HepG2 (cell line): ENCODE results near the gene C1orf159. TPM values are rescaled to one million over a fixed set of nuclear protein-coding genes. Genes with fewer than 3 reads are reported as not detected.

ENCODE experiments used
- CBFB ChIP-seq: sonication (generic); formaldehyde crosslinking; IDR thresholded peaks from 2 replicates; pipeline ENCODE4 v1.4.0; 2020; ENCODE audit warnings: missing genetic modification reagents
- EHMT2 ChIP-seq: fragments of 200-600 bp; sonication (generic); IDR thresholded peaks from 2 replicates; pipeline ENCODE4 v1.7.0; 2017; ENCODE audit warnings: antibody characterized with exemption, low read depth, low read length, borderline replicate concordance
- ELF4 ChIP-seq: sonication (generic); formaldehyde crosslinking; IDR thresholded peaks from 2 replicates; pipeline ENCODE4 v1.5.0; 2020; ENCODE audit warnings: missing genetic modification reagents, mild to moderate bottlenecking, moderate library complexity, borderline replicate concordance
- FOXP1 ChIP-seq, 2 experiments: fragments of 450-650 bp in 1 of 2; IDR thresholded peaks; 2 replicates each; pipeline ENCODE4 v1.6.1; 2017 to 2018; ENCODE audit warnings: antibody characterized with exemption in 1 of 2
- GPN1 ChIP-seq: sonication (generic); formaldehyde crosslinking; IDR thresholded peaks from 2 replicates; pipeline ENCODE4 v1.5.1; 2020; ENCODE audit warnings: missing genetic modification reagents, borderline replicate concordance
- MEF2D ChIP-seq: sonication (generic); formaldehyde crosslinking; IDR thresholded peaks from 2 replicates; pipeline ENCODE4 v1.5.1; 2020; ENCODE audit warnings: mild to moderate bottlenecking, missing genetic modification reagents
- MTA3 ChIP-seq: sonication (generic); formaldehyde crosslinking; IDR thresholded peaks from 2 replicates; pipeline ENCODE4 v1.4.0; 2020; ENCODE audit warnings: missing genetic modification reagents
- NR2C2 ChIP-seq: sonication (generic); formaldehyde crosslinking; IDR thresholded peaks from 2 replicates; pipeline ENCODE4 v1.4.0; 2020; ENCODE audit warnings: missing genetic modification reagents, mild to moderate bottlenecking, moderate library complexity, borderline replicate concordance
- ZBTB3 ChIP-seq: sonication (generic); formaldehyde crosslinking; IDR thresholded peaks from 2 replicates; pipeline ENCODE4 v1.4.0; 2020; ENCODE audit warnings: low read depth, mild to moderate bottlenecking, moderate library complexity, missing genetic modification reagents, borderline replicate concordance
- ZNF224 ChIP-seq: sonication (generic); formaldehyde crosslinking; IDR thresholded peaks from 2 replicates; pipeline ENCODE4 v1.5.0; 2020; ENCODE audit warnings: mild to moderate bottlenecking, missing genetic modification reagents
- ZNF572 ChIP-seq: sonication (generic); formaldehyde crosslinking; IDR thresholded peaks from 2 replicates; pipeline ENCODE4 v1.5.1; 2020; ENCODE audit warnings: mild to moderate bottlenecking, missing genetic modification reagents
- ZNF660 ChIP-seq: sonication (generic); formaldehyde crosslinking; IDR thresholded peaks from 2 replicates; pipeline ENCODE4 v1.5.1; 2020; ENCODE audit warnings: mild to moderate bottlenecking, low read depth, missing genetic modification reagents, borderline replicate concordance
- ZNF75D ChIP-seq: sonication (generic); formaldehyde crosslinking; IDR thresholded peaks from 2 replicates; pipeline ENCODE4 v1.8.1; 2023; ENCODE audit warnings: missing genetic modification reagents, mild to moderate bottlenecking, borderline replicate concordance
- ZNF792 ChIP-seq: IDR thresholded peaks from 2 replicates; pipeline ENCODE4 v1.6.1; 2016
- ZNF839 ChIP-seq: sonication (generic); formaldehyde crosslinking; IDR thresholded peaks from 2 replicates; pipeline ENCODE4 v1.4.0; 2020; ENCODE audit warnings: missing genetic modification reagents, mild to moderate bottlenecking, borderline replicate concordance
- polyA plus RNA-seq, 8 experiments: library from polyadenylated mRNA; depleted of rRNA in 3 of 8; stranded (reverse) in 7 of 8; unstranded in 1 of 8; fragments of >200 nt; fragmentation: Illumina TruSeq in 4 of 8; extraction: Trizol in 4 of 8; gene quantifications; 2 replicates each; pipeline versions ENCODE4 v1.2.1 to v1.2.3, GENCODE V29; 2011 to 2016; ENCODE audit warnings: low read depth in 4 of 8, missing spikeins in 1 of 8, mixed read lengths in 1 of 8; ENCODE audit not compliant: insufficient read depth in 1 of 8
- total RNA-seq, 5 experiments: library from RNA; depleted of rRNA; stranded (reverse); fragments of >200 nt; fragmentation: Illumina TruSeq; extraction: Trizol; gene quantifications; 2 replicates each; pipeline ENCODE4 v1.2.3, GENCODE V29; 2016; ENCODE audit warnings: low read depth in 1 of 5
- TF ChIP-seq, protein P1 (sequence below): sonication (generic); formaldehyde crosslinking; IDR thresholded peaks from 2 replicates; pipeline ENCODE4 v1.5.0; 2020; ENCODE audit warnings: mild to moderate bottlenecking, missing genetic modification reagents, moderate library complexity
- TF ChIP-seq, protein P2 (sequence below): sonication (generic); formaldehyde crosslinking; IDR thresholded peaks from 2 replicates; pipeline ENCODE4 v1.8.0; 2022; ENCODE audit warnings: mild to moderate bottlenecking, missing genetic modification reagents
- TF ChIP-seq, protein P3 (sequence below): sonication (generic); formaldehyde crosslinking; IDR thresholded peaks from 2 replicates; pipeline ENCODE4 v1.4.0; 2020; ENCODE audit warnings: mild to moderate bottlenecking, missing genetic modification reagents
- TF ChIP-seq, protein P4 (sequence below): sonication (generic); formaldehyde crosslinking; IDR thresholded peaks from 2 replicates; pipeline ENCODE4 v1.8.0; 2022; ENCODE audit warnings: mild to moderate bottlenecking, missing genetic modification reagents, moderate library complexity
- TF ChIP-seq, protein P5 (sequence below): IDR thresholded peaks from 2 replicates; pipeline ENCODE4 v1.6.1; 2016

Gene C1orf159
- total and polyA plus RNA-seq, 2 of the 13 experiments (the other 11 are each of a cell fraction or from before 2014, with no cell fraction given), result 3.8 to 6.7 TPM

- TF ChIP-seq ZNF839 (CRISPR knock-in tag), result no peak
- TF ChIP-seq, protein P1, sequence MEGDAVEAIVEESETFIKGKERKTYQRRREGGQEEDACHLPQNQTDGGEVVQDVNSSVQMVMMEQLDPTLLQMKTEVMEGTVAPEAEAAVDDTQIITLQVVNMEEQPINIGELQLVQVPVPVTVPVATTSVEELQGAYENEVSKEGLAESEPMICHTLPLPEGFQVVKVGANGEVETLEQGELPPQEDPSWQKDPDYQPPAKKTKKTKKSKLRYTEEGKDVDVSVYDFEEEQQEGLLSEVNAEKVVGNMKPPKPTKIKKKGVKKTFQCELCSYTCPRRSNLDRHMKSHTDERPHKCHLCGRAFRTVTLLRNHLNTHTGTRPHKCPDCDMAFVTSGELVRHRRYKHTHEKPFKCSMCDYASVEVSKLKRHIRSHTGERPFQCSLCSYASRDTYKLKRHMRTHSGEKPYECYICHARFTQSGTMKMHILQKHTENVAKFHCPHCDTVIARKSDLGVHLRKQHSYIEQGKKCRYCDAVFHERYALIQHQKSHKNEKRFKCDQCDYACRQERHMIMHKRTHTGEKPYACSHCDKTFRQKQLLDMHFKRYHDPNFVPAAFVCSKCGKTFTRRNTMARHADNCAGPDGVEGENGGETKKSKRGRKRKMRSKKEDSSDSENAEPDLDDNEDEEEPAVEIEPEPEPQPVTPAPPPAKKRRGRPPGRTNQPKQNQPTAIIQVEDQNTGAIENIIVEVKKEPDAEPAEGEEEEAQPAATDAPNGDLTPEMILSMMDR, result 0 out of 2 replicates have a peak, but pooled peaks have one; percentile 7
- TF ChIP-seq MEF2D (CRISPR knock-in tag), result 0 out of 2 replicates have a peak, but pooled peaks have one; percentile 20
- TF ChIP-seq FOXP1 (IDR thresholded peaks at IDR 0.05), result no peak
- TF ChIP-seq FOXP1 (CRISPR knock-in tag; IDR thresholded peaks at IDR 0.05), result no peak
- TF ChIP-seq ZNF224 (CRISPR knock-in tag), result no peak
- no peak for TF ChIP-seq ZBTB3 (CRISPR knock-in tag)
- TF ChIP-seq, protein P2, sequence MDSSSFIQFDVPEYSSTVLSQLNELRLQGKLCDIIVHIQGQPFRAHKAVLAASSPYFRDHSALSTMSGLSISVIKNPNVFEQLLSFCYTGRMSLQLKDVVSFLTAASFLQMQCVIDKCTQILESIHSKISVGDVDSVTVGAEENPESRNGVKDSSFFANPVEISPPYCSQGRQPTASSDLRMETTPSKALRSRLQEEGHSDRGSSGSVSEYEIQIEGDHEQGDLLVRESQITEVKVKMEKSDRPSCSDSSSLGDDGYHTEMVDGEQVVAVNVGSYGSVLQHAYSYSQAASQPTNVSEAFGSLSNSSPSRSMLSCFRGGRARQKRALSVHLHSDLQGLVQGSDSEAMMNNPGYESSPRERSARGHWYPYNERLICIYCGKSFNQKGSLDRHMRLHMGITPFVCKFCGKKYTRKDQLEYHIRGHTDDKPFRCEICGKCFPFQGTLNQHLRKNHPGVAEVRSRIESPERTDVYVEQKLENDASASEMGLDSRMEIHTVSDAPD (CRISPR knock-in tag), result peak; percentile 26; the same call in 1 of the 2 replicates
- peak; percentile 18; the same call in 1 of the 2 replicates for TF ChIP-seq ZNF792
- TF ChIP-seq ELF4 (CRISPR knock-in tag), result no peak
- peak; percentile 42; the same call in 1 of the 2 replicates for TF ChIP-seq CBFB (CRISPR knock-in tag)
- no peak for TF ChIP-seq ZNF572 (CRISPR knock-in tag)
- no peak for TF ChIP-seq EHMT2
- no peak for TF ChIP-seq MTA3
- TF ChIP-seq, protein P3, sequence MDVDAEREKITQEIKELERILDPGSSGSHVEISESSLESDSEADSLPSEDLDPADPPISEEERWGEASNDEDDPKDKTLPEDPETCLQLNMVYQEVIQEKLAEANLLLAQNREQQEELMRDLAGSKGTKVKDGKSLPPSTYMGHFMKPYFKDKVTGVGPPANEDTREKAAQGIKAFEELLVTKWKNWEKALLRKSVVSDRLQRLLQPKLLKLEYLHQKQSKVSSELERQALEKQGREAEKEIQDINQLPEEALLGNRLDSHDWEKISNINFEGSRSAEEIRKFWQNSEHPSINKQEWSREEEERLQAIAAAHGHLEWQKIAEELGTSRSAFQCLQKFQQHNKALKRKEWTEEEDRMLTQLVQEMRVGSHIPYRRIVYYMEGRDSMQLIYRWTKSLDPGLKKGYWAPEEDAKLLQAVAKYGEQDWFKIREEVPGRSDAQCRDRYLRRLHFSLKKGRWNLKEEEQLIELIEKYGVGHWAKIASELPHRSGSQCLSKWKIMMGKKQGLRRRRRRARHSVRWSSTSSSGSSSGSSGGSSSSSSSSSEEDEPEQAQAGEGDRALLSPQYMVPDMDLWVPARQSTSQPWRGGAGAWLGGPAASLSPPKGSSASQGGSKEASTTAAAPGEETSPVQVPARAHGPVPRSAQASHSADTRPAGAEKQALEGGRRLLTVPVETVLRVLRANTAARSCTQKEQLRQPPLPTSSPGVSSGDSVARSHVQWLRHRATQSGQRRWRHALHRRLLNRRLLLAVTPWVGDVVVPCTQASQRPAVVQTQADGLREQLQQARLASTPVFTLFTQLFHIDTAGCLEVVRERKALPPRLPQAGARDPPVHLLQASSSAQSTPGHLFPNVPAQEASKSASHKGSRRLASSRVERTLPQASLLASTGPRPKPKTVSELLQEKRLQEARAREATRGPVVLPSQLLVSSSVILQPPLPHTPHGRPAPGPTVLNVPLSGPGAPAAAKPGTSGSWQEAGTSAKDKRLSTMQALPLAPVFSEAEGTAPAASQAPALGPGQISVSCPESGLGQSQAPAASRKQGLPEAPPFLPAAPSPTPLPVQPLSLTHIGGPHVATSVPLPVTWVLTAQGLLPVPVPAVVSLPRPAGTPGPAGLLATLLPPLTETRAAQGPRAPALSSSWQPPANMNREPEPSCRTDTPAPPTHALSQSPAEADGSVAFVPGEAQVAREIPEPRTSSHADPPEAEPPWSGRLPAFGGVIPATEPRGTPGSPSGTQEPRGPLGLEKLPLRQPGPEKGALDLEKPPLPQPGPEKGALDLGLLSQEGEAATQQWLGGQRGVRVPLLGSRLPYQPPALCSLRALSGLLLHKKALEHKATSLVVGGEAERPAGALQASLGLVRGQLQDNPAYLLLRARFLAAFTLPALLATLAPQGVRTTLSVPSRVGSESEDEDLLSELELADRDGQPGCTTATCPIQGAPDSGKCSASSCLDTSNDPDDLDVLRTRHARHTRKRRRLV, result 0 out of 2 replicates have a peak, but pooled peaks have one; percentile 23
- TF ChIP-seq GPN1 (CRISPR knock-in tag), result no peak
- TF ChIP-seq ZNF75D (CRISPR knock-in tag), result no peak
- TF ChIP-seq, protein P4, sequence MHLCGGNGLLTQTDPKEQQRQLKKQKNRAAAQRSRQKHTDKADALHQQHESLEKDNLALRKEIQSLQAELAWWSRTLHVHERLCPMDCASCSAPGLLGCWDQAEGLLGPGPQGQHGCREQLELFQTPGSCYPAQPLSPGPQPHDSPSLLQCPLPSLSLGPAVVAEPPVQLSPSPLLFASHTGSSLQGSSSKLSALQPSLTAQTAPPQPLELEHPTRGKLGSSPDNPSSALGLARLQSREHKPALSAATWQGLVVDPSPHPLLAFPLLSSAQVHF (CRISPR knock-in tag), result no peak
- TF ChIP-seq NR2C2 (CRISPR knock-in tag), result no peak
- TF ChIP-seq ZNF660 (CRISPR knock-in tag), result no peak
- TF ChIP-seq, protein P5, sequence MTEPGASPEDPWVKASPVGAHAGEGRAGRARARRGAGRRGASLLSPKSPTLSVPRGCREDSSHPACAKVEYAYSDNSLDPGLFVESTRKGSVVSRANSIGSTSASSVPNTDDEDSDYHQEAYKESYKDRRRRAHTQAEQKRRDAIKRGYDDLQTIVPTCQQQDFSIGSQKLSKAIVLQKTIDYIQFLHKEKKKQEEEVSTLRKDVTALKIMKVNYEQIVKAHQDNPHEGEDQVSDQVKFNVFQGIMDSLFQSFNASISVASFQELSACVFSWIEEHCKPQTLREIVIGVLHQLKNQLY (CRISPR knock-in tag), result no peak
Measured at GRCh38 chr1:1164701-1165451, 49.0 kb upstream of the C1orf159 start (continued).
